HCEC 1CT (cell line): ENCODE results near the gene SORCS2.
A peak's percentile ranks its signal among the peaks of the same experiment; 100 is the strongest.

Experiments
- DNase-seq: peaks from one replicate; pipeline ENCODE4 v3.0.0-alpha.2; 2017

SORCS2 gene

GRCh38 chr4:7540654-7541413, 348.5 kb downstream of the SORCS2 start:
- DNase-seq: no peak

GRCh38 chr4:7541414-7541810, 349.1 kb downstream of the SORCS2 start:
- DNase-seq: no peak

GRCh38 chr4:7542781-7543180, 350.4 kb downstream of the SORCS2 start:
- no peak for DNase-seq

GRCh38 chr4:7546152-7546808, 353.9 kb downstream of the SORCS2 start:
- no peak for DNase-seq

GRCh38 chr4:7546809-7547367, 354.6 kb downstream of the SORCS2 start:
- no peak for DNase-seq

GRCh38 chr4:7547368-7548040, 355.2 kb downstream of the SORCS2 start:
- DNase-seq: no peak

- no peak for DNase-seq
Observed at GRCh38 chr4:7549866-7550265, 357.5 kb downstream of the SORCS2 start.

- DNase-seq: no peak
Observed at GRCh38 chr4:7552466-7552865, 360.1 kb downstream of the SORCS2 start.

- no peak for DNase-seq
Observed at GRCh38 chr4:7553280-7553679, 360.9 kb downstream of the SORCS2 start.

GRCh38 chr4:7554905-7555304, 362.6 kb downstream of the SORCS2 start:
- no peak for DNase-seq

- DNase-seq: no peak
Observed at GRCh38 chr4:7556558-7556957, 364.2 kb downstream of the SORCS2 start.

- peak; percentile 18 for DNase-seq
Observed at GRCh38 chr4:7557456-7557855, 365.1 kb downstream of the SORCS2 start.

- no peak for DNase-seq
Observed at GRCh38 chr4:7558436-7558835, 366.1 kb downstream of the SORCS2 start.

- DNase-seq: no peak
Observed at GRCh38 chr4:7559316-7559715, 367.0 kb downstream of the SORCS2 start.

GRCh38 chr4:7559741-7560395, 367.5 kb downstream of the SORCS2 start:
- no peak for DNase-seq

GRCh38 chr4:7561557-7561956, 369.2 kb downstream of the SORCS2 start:
- no peak for DNase-seq

- no peak for DNase-seq
Observed at GRCh38 chr4:7564242-7564641, 371.9 kb downstream of the SORCS2 start.

- DNase-seq: no peak
Observed at GRCh38 chr4:7565483-7565882, 373.1 kb downstream of the SORCS2 start.

- no peak for DNase-seq
Observed at GRCh38 chr4:7569810-7570783, 377.8 kb downstream of the SORCS2 start.

- DNase-seq: no peak
Observed at GRCh38 chr4:7571001-7571400, 378.7 kb downstream of the SORCS2 start.

GRCh38 chr4:7571701-7572100, 379.4 kb downstream of the SORCS2 start:
- DNase-seq: no peak

GRCh38 chr4:7572894-7573293, 380.6 kb downstream of the SORCS2 start:
- no peak for DNase-seq
